ENCODE results near the gene SLC22A16.

Gene SLC22A16

GRCh38 chr6:110394409-110394808 lies 82.0 kb downstream of the SLC22A16 start:
- TF ChIP-seq CTCF (conservative IDR thresholded peaks at IDR 0.05; ENCODE audit: low read length): no peak
- DNase-seq (ENCODE audit: low read depth): no peak

GRCh38 chr6:110392727-110393126 lies 83.7 kb downstream of the SLC22A16 start:
- no peak for TF ChIP-seq CTCF (conservative IDR thresholded peaks at IDR 0.05; ENCODE audit: low read length)
- H3K4me3 ChIP-seq (ENCODE audit: low read length): no peak overlapping the region
- no peak for DNase-seq (ENCODE audit: low read depth)

More at GRCh38 chr6:110394409-110394808, 82.0 kb downstream of the SLC22A16 start:
- no peak overlapping the region for H3K4me3 ChIP-seq (ENCODE audit: low read length)

- no peak overlapping the region for H3K4me3 ChIP-seq (ENCODE audit: low read length)
- TF ChIP-seq CTCF (conservative IDR thresholded peaks at IDR 0.05; ENCODE audit: low read length): no peak
- no peak for DNase-seq (ENCODE audit: low read depth)
Observed at GRCh38 chr6:110390404-110390803, 86.0 kb downstream of the SLC22A16 start.

- DNase-seq (ENCODE audit: low read depth): no peak
- H3K4me3 ChIP-seq (ENCODE audit: low read length): no peak overlapping the region
- no peak for TF ChIP-seq CTCF (conservative IDR thresholded peaks at IDR 0.05; ENCODE audit: low read length)
Observed at GRCh38 chr6:110389689-110390382, 86.6 kb downstream of the SLC22A16 start.

GRCh38 chr6:110387986-110388385 lies 88.4 kb downstream of the SLC22A16 start:
- no peak for DNase-seq (ENCODE audit: low read depth)
- TF ChIP-seq CTCF (conservative IDR thresholded peaks at IDR 0.05; ENCODE audit: low read length): no peak
- no peak overlapping the region for H3K4me3 ChIP-seq (ENCODE audit: low read length)

- TF ChIP-seq CTCF (conservative IDR thresholded peaks at IDR 0.05; ENCODE audit: low read length): no peak
- DNase-seq (ENCODE audit: low read depth): no peak
- H3K4me3 ChIP-seq (ENCODE audit: low read length): no peak overlapping the region
Observed at GRCh38 chr6:110385458-110385863, 91.0 kb downstream of the SLC22A16 start.

- TF ChIP-seq CTCF (conservative IDR thresholded peaks at IDR 0.05; ENCODE audit: low read length): no peak
- DNase-seq (ENCODE audit: low read depth): no peak
- H3K4me3 ChIP-seq (ENCODE audit: low read length): no peak overlapping the region
Observed at GRCh38 chr6:110378552-110378951, 97.9 kb downstream of the SLC22A16 start.

All from AG10803 (cell line).